ENCODE results near the gene OR51E1. TPM values are rescaled to one million over a fixed set of nuclear protein-coding genes. Genes with fewer than 3 reads are reported as not detected.

The OR51E1 gene
- total and polyA plus RNA-seq, 10 of the 15 experiments (the other 5 are each of a cell fraction or from before 2014, with no cell fraction given) = not detected

DNA sequence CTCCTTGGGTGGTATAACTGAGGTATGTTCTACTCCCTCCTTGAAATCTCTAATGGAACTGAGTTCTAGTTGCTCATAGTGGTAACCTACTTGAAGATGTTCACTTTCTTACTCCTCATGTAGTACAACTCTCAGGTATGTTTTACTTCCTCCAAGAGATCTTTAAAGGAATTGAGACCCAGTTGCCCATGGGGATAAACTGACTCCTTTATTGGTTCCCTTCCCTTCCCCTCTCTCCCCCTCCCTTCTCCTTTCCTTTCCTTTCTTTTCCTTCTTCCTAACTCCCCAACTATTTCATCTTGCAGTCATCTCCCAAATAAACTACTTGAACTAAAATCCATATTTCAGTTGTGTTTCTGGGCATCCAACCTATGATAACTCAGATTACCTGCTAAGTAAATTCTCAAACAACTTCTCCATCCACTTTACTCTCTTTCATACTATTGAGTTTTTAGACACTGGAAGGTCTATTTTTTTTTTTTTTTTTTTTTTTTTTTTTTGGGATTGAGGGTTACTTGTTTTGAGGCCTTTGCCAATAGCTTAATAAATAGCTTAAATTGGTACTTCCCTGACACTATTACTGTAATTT, 27.8 kb upstream of the OR51E1 start:
- Histone ChIP-seq H3K4me1 (ENCODE audit: control insufficient read depth, insufficient read depth, low read length) (no peaks in the 10 kb centered on the region), H3K4me2 (ENCODE audit: control insufficient read depth, insufficient read depth) (no peak overlapping the region), H3K36me3 (ENCODE audit: control insufficient read depth in 2 of 2, insufficient read depth in 2 of 2, low read length in 1 of 2) (no peaks in the 10 kb centered on the region), H3K27ac (ENCODE audit: control insufficient read depth, insufficient read depth) (no peak overlapping the region), H3K27me3 (replicated peaks in 1 of 2; ENCODE audit: control insufficient read depth in 2 of 2, insufficient read depth in 2 of 2, low read length in 1 of 2) (no peaks in the 10 kb centered on the region; a peak in 1 of 4 replicates), H2AFZ (ENCODE audit: control insufficient read depth, low read depth, low read length) (no peak overlapping the region), H3K9ac (ENCODE audit: control insufficient read depth, insufficient read depth, low read length) (no peak overlapping the region), H3K4me3 (no peak overlapping the region), H4K20me1 (ENCODE audit: control insufficient read depth, insufficient read depth) (no peaks in the 10 kb centered on the region), H3K79me2 (ENCODE audit: control insufficient read depth, insufficient read depth, low read length) (no peaks in the 10 kb centered on the region), H3K9me3 (replicated peaks; ENCODE audit: control insufficient read depth, insufficient read depth, low read length) (no peaks in the 10 kb centered on the region)
- intact Hi-C loops (cut with micrococcal nuclease; ENCODE audit: unreplicated experiment) = no loop called here
- DNase-seq (ENCODE audit: low read depth, low spot score) (no peak), FAIRE-seq (no peak), ATAC-seq (no peak)
- POLR2A ChIA-PET = no interaction called here
- SMC1A ChIA-PET (ENCODE audit: uncharacterized antibody, unreplicated experiment) = no interaction called here
- RAD21 ChIA-PET (ENCODE audit: unreplicated experiment) = no interaction called here
- CTCF ChIA-PET = no interaction called here
- no TSS peak for BruUV-seq (replicated peaks)
- in situ Hi-C loops (cut with MboI) = no loop called here
- no peak for TF ChIP-seq SKIL (IDR thresholded peaks at IDR 0.05; ENCODE audit: low read depth, poor library complexity, severe bottlenecking)
- TF ChIP-seq TBL1XR1 (IDR thresholded peaks at IDR 0.05; ENCODE audit: low read depth, low read length) = no peak
- TF ChIP-seq GABPA (IDR thresholded peaks at IDR 0.05; ENCODE audit: low read depth) = no peak
- TF ChIP-seq, protein P1, sequence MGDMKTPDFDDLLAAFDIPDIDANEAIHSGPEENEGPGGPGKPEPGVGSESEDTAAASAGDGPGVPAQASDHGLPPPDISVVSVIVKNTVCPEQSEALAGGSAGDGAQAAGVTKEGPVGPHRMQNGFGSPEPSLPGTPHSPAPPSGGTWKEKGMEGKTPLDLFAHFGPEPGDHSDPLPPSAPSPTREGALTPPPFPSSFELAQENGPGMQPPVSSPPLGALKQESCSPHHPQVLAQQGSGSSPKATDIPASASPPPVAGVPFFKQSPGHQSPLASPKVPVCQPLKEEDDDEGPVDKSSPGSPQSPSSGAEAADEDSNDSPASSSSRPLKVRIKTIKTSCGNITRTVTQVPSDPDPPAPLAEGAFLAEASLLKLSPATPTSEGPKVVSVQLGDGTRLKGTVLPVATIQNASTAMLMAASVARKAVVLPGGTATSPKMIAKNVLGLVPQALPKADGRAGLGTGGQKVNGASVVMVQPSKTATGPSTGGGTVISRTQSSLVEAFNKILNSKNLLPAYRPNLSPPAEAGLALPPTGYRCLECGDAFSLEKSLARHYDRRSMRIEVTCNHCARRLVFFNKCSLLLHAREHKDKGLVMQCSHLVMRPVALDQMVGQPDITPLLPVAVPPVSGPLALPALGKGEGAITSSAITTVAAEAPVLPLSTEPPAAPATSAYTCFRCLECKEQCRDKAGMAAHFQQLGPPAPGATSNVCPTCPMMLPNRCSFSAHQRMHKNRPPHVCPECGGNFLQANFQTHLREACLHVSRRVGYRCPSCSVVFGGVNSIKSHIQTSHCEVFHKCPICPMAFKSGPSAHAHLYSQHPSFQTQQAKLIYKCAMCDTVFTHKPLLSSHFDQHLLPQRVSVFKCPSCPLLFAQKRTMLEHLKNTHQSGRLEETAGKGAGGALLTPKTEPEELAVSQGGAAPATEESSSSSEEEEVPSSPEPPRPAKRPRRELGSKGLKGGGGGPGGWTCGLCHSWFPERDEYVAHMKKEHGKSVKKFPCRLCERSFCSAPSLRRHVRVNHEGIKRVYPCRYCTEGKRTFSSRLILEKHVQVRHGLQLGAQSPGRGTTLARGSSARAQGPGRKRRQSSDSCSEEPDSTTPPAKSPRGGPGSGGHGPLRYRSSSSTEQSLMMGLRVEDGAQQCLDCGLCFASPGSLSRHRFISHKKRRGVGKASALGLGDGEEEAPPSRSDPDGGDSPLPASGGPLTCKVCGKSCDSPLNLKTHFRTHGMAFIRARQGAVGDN (IDR thresholded peaks at IDR 0.05) = no peak
- TF ChIP-seq TCF3 (IDR thresholded peaks at IDR 0.05; ENCODE audit: borderline replicate concordance, insufficient read depth, low read depth, low read length) = no peak
- TF ChIP-seq BHLHE40 (IDR thresholded peaks at IDR 0.05; ENCODE audit: borderline replicate concordance in 1 of 2, low read depth in 2 of 2, low read length in 1 of 2) = no peak
- TF ChIP-seq RCOR1 (conservative IDR thresholded peaks at IDR 0.05; ENCODE audit: low read depth, low read length) = no peak
- no peak for TF ChIP-seq PKNOX1 (IDR thresholded peaks at IDR 0.05)
- TF ChIP-seq PBX3 (IDR thresholded peaks at IDR 0.05; ENCODE audit: insufficient replicate concordance, low read depth, low read length) = no peak
- TF ChIP-seq WRNIP1 (IDR thresholded peaks at IDR 0.05; ENCODE audit: borderline replicate concordance, low read depth, low read length) = no peak
- no peak for TF ChIP-seq ATF7 (IDR thresholded peaks at IDR 0.05; ENCODE audit: low read depth)
- no peak for TF ChIP-seq FOS (IDR thresholded peaks at IDR 0.05; ENCODE audit: borderline replicate concordance, extremely low read depth, insufficient read length)
- TF ChIP-seq RFX5 (IDR thresholded peaks at IDR 0.05; ENCODE audit: low read depth, low read length) = no peak
- no peak for TF ChIP-seq RUNX3 (IDR thresholded peaks at IDR 0.05; ENCODE audit: low read length)
- TF ChIP-seq, protein P2, sequence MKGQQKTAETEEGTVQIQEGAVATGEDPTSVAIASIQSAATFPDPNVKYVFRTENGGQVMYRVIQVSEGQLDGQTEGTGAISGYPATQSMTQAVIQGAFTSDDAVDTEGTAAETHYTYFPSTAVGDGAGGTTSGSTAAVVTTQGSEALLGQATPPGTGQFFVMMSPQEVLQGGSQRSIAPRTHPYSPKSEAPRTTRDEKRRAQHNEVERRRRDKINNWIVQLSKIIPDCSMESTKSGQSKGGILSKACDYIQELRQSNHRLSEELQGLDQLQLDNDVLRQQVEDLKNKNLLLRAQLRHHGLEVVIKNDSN (IDR thresholded peaks at IDR 0.05; ENCODE audit: borderline replicate concordance, extremely low read length, insufficient read depth, low read depth, low read length) = no peak
